ENCODE data around the gene SORCS2.

The SORCS2 gene

DNA sequence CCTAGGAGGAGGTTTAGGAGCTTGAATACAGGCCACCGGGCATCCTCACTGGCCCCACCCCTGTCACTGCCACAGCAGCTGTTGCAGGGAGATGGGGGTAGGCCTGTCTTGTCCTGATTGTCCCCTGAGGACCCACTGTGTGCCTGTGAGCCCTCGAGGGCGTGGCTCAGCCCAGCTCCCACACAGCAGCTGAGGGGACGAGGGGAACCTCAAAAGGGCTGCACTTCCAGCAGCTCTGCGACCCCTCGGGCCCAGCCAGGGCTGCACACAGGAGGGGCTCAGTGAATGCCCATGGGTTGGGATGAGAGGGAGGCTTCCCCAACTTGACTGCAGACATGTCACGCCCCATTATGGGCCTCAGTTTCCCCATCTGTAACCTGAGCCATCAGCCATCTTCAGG lies 521.4 kb downstream of the SORCS2 start:
- TF ChIP-seq, protein P1, sequence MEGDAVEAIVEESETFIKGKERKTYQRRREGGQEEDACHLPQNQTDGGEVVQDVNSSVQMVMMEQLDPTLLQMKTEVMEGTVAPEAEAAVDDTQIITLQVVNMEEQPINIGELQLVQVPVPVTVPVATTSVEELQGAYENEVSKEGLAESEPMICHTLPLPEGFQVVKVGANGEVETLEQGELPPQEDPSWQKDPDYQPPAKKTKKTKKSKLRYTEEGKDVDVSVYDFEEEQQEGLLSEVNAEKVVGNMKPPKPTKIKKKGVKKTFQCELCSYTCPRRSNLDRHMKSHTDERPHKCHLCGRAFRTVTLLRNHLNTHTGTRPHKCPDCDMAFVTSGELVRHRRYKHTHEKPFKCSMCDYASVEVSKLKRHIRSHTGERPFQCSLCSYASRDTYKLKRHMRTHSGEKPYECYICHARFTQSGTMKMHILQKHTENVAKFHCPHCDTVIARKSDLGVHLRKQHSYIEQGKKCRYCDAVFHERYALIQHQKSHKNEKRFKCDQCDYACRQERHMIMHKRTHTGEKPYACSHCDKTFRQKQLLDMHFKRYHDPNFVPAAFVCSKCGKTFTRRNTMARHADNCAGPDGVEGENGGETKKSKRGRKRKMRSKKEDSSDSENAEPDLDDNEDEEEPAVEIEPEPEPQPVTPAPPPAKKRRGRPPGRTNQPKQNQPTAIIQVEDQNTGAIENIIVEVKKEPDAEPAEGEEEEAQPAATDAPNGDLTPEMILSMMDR (IDR thresholded peaks at IDR 0.05; ENCODE audit: low read depth, low read length) = no peak

DNA sequence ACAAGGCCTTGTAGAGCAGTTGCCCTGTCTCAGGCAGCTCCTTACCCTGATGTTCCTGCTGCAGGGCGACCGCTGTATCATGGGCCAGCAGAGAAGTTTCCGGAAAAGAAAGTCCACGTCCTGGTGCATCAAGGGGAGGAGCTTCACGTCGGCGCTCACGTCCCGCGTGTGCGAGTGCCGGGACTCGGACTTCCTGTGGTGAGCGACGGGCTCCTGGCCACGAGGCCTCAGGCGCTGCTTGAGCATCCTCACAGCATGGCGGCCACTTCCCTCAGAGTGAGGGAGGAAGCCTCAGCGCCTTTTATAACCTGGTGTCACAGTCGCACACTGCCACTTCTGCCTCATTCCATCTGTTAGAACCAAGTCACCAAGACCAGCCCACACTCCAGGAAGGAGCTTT lies 521.8 kb downstream of the SORCS2 start:
- no peak for DNase-seq (ENCODE audit: extremely low read depth, low read depth)
- TF ChIP-seq, protein P1 (IDR thresholded peaks at IDR 0.05; ENCODE audit: low read depth, low read length) = no peak

More for the DNA sequence above, 521.4 kb downstream of the SORCS2 start:
- DNase-seq (ENCODE audit: extremely low read depth, low read depth) = no peak

DNA sequence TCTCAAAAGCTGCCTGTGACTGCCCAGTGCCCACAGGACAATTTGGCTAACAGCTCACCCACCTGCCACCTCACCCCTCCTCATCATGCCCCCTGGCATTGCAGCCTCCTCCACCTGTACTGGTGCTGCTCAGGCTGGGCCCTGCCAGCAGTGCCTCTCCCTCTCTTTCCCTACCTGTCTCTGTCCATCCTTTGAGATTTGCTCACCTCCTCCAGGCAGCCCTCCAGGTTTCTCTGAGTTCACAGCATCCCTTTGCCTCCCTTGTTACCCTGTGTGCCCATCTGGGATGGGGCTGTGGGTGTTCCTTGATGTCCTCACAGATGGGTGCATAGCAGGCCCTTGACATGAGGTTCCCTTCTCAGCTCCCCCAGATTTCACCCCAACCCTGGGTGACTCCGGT lies 522.4 kb downstream of the SORCS2 start:
- TF ChIP-seq, protein P1 (IDR thresholded peaks at IDR 0.05; ENCODE audit: low read depth, low read length) = no peak
- DNase-seq (ENCODE audit: extremely low read depth, low read depth) = no peak

DNA sequence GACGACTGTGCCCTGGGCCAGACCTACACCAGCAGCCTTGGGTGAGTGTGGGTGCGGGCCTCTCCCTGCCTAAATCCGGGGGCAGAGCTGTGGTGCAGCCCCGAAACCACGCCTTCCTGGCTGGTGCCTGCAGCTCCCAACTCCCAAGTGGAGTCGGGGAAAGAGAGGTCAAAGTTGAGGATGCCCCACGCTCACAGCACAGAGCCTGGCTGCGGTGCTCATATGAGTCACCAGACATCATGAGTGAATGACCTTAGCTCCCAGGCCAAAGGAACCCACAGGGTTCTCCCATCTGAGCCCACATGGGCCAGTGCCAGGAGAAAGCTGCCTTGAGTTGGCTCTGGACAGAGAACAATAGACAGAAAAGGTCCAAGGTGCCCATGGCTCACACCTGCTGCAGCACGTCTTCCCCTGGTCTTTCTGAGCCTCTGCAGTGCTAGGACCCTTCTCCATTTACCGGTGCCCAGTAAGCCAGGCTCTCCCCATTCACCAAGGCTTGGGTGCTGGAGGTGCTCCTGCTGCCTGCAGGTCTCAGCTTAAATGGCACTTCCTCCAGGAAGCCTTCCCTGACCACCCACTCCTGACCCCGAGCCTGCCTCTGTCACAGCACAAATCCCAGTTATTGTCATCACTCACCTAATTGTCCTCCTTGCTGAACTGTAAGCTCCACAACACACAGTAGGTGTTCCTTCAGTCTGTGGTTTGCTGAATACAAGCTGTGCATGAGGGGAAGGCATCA lies 523.1 kb downstream of the SORCS2 start:
- no peak for DNase-seq (ENCODE audit: extremely low read depth, low read depth)
- TF ChIP-seq, protein P1 (IDR thresholded peaks at IDR 0.05; ENCODE audit: low read depth, low read length) = no peak

DNA sequence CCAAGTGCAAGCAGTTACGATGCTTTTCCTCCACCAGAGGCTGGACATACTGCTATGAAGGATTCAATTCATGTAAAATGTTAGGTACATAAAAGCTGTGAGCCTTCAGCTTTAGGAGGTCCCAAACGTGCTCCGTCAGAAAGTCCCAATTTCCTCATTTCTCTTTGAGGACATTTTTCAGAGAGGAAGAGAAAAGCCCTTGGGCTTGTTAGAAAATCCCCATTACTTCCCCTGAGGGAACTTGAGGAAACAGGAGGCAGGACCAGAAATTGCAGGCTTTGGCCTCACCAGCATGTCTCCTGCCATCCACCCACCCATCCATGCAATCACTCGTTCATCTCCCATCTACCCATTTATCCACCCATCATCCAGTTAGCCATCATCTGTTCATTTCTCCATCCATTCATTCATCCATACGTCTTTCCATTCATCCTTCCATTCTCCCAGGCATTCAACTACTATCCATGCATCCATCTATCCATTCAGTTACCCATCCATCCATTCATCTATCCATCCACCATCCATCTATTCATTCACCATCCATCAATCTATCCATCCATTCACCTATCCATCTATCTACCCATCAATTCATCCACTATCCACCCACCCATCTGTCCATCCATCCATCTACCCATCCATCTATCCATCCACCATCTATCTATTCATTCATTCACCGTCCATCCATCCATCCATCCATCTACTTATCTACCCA lies 523.8 kb downstream of the SORCS2 start:
- DNase-seq (ENCODE audit: extremely low read depth, low read depth) = no peak
- TF ChIP-seq, protein P1 (IDR thresholded peaks at IDR 0.05; ENCODE audit: low read depth, low read length) = no peak

DNA sequence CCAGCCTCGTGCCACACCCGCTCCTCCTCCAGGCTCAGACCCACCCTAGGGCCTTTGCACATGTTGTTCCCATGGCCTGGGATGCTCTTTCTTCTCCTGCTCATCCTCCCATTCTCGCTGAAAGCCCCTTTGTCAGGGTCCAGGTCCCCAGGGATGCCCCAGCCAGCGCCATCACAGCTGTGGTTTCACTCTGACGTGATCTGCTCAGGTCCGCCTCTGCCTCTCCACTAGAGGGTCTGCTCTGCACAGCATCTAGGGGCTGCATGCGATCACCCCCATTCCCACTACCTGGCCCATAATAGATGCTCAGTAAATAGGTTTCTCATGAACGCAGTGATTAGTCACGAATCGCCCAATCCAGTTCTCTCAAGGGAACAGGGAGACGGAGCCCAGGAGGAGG lies 524.8 kb downstream of the SORCS2 start:
- no peak for DNase-seq (ENCODE audit: extremely low read depth, low read depth)
- TF ChIP-seq, protein P1 (IDR thresholded peaks at IDR 0.05; ENCODE audit: low read depth, low read length) = no peak

DNA sequence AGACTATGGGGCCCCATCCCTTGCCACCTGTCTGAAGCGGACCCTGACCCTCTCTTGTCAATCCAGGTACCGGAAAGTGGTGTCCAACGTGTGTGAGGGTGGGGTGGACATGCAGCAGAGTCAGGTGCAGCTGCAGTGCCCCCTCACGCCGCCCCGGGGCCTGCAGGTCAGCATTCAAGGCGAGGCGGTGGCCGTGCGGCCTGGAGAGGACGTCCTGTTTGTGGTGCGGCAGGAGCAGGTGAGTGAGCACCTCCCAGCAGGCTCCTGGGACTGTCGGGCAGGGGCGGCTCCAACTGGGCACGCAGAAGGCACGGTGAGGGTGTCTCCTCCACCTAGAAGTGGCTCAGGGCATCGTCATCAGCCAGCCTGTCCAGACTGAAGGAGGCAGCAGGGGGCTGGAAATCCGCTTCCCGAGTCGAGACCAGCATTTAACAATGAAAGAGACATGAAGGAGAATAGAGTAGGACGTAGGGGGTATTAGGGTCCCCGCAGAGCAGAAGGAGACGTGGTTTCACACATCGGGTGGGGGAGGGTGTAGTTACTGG lies 525.7 kb downstream of the SORCS2 start:
- TF ChIP-seq, protein P1 (IDR thresholded peaks at IDR 0.05; ENCODE audit: low read depth, low read length) = no peak
- no peak for DNase-seq (ENCODE audit: extremely low read depth, low read depth)

Data from AG09319 (cell line).